Mucosa of gallbladder (tissue), 1 donor: Measurements from ENCODE around the gene MSRB1. TPM values are rescaled to one million over a fixed set of nuclear protein-coding genes. Genes with fewer than 3 reads are reported as not detected.

ENCODE experiments used
- DNase-seq: peaks from one replicate; pipeline ENCODE4 v3.0.0-alpha.2; 2020; ENCODE audit warnings: low spot score
- total RNA-seq: library from RNA; stranded (reverse); gene quantifications from one replicate; pipeline ENCODE4 v1.2.1, GENCODE V29; 2021
- donor health status: DM: no; HTN: no; CAD: no.

Gene MSRB1
- total RNA-seq, result 41.2 TPM

- DNase-seq, result peak; percentile 100
These were observed at the start of gene MSRB1 for GRCh38 chr16:1942810-1943726. TSS of gene MSRB1 (minus strand) at chr16:1943199. CDS start at chr16:1943156, 43 bp downstream.

DNA sequence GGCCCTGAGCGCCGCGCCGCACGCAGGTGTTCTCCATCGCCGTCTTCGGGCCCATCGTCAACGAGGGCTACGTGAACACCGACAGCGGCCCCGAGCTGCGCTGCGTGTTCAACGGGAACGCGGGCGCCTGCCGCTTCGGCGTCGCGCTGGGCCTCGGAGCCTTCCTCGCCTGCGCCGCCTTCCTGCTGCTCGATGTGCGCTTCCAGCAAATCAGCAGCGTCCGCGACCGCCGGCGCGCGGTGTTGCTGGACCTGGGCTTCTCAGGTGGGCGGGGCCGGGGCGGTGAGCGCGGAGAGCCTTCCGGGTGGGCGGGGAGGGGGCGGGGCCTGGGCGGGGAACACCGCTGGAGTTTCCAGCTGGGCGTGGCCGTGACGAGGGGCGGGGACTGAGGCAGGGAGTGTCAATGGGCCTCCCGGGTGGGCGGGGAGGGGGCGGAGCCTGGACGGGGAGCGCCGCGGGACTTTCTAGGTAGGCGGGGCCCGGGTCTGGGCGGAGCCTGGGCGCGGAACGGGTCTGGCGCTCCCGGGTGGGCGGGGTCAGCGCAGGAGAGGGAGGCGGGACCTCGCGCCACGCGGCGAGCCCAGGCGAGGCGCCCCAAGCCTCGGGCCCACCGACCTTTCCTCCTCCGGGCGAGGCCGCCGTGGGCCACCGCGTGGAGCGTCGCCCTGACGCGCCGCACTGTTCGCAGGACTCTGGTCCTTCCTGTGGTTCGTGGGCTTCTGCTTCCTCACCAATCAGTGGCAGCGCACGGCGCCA lies 49.1 kb upstream of the MSRB1 start:
- DNase-seq, result peak; percentile 97

- no peak for DNase-seq
These were observed 48.6 kb upstream of the MSRB1 start for GRCh38 chr16:1991588-1991947.

DNA sequence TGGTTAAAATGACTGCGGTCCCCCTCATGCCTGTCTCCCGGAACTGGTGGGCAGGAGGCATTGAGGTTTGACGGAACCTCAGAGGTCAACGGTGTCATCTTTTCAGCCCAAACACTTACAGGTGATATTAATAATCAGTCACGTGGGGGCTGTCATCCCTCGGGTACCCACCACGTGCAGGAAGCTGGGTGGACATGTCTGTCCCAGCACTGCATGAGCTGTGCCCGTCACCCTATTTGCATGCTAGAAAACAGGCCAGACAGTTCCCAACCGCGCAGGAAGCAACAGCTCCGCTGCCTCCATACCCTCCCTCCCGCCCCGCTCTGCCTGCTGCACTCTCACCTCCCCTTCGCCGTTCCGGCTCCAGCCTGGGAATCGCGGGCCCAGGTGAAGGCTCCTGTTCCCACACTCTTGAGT lies 48.1 kb upstream of the MSRB1 start:
- no peak for DNase-seq

- DNase-seq, result no peak
These were observed 47.5 kb upstream of the MSRB1 start for GRCh38 chr16:1990351-1991134.

DNA sequence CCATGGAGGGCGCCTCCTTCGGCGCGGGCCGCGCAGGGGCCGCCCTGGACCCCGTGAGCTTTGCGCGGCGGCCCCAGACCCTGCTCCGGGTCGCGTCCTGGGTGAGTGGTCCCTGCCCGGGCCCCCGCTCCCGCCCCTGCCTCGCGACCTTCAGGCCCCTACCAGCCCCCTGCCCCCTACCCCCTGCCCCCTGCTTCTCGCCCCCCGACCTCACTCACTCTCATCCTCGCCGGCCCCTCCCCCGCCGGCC lies 47.0 kb upstream of the MSRB1 start:
- DNase-seq, result no peak

DNA sequence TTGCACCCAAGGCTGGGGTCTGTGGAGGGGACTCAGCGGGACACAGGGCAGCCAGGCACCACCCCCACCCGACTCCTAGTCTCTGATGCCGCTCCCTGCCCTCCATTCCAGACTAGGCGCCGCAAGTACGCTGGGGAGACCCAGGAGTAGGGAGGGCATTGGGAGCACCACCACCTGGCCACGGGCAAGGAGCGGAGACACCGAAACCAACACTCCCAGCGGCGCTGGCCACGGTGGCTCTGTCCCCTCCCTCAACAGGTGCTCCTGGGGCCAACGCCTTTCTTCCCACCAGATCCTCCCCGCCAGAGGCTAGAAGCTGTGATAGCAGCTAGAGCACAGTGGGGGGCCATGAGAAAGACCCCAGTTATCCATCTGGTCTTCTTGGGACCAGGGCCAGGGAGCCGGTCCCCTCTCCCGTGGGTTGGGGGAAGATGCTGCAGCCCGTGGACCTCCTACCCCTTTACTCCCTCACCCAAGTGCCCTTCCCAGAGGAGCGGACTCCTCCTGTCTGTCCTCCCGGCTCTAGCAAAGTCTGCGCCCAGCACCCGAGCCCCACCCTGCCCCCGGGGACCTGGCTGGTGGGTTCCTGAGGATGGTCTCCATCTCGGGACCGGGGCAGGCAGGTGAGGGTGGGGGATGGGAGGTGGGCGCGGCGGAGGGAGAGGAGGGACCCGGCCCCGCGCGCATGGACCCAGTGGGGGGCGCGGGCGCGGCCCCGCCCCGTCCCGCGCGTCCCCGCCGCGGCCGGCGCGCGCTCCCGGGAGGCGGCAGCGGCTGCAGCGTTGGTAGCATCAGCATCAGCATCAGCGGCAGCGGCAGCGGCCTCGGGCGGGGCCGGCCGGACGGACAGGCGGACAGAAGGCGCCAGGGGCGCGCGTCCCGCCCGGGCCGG lies 46.5 kb upstream of the MSRB1 start, which contains the start of gene SYNGR3:
Gene SYNGR3, plus strand, starts transcription at position 762 of the 892 bp plus-strand sequence. CDS start 133 bp downstream, outside the sequence.
- no peak for DNase-seq

DNA sequence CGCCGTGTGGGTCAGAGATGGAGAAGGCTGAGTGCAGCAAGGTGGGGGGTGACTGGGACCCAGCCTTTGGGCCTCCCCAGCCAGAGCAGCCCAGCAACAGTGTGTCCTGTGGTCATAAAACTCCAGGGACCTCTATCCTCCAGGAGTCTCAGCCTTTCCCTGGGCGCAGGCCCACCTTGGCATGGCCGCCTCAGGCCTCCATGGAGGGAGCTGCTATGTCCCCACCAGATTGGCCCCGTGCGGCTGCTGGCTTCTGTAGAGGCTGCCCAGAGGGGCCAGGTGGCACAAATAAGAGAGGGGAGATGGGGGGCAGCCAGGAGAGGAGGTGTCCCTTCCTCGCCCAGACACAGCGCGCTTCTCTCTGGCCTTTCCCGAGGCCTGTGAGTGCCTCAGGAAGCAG lies 44.2 kb upstream of the MSRB1 start:
- no peak for DNase-seq

DNA sequence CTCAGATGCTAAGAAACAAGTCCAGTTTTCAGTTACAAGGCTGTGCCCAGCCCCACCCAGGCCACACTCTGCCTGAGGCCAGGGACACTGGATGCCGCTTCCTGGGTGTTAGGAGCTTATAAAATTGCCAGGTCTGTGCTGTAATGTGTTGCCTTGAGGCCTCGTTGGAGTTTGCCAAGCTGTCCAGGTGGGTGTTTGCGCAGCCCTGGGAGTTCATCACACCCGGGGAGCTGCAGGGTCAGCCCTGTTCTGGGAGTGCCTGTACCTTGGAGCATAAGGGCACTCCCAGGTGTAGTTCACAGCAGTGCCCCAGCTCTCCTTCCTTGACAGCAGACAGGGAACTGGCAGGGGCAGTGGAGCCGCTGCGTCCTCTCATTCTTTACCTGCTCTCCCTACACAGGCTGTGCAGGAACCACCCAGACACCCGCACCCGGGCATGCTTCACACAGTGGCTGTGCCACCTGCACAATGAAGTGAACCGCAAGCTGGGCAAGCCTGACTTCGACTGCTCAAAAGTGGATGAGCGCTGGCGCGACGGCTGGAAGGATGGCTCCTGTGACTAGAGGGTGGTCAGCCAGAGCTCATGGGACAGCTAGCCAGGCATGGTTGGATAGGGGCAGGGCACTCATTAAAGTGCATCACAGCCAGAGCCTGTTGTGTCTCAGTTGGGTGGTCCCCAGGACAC lies 42.6 kb upstream of the MSRB1 start:
- DNase-seq, result no peak

DNA sequence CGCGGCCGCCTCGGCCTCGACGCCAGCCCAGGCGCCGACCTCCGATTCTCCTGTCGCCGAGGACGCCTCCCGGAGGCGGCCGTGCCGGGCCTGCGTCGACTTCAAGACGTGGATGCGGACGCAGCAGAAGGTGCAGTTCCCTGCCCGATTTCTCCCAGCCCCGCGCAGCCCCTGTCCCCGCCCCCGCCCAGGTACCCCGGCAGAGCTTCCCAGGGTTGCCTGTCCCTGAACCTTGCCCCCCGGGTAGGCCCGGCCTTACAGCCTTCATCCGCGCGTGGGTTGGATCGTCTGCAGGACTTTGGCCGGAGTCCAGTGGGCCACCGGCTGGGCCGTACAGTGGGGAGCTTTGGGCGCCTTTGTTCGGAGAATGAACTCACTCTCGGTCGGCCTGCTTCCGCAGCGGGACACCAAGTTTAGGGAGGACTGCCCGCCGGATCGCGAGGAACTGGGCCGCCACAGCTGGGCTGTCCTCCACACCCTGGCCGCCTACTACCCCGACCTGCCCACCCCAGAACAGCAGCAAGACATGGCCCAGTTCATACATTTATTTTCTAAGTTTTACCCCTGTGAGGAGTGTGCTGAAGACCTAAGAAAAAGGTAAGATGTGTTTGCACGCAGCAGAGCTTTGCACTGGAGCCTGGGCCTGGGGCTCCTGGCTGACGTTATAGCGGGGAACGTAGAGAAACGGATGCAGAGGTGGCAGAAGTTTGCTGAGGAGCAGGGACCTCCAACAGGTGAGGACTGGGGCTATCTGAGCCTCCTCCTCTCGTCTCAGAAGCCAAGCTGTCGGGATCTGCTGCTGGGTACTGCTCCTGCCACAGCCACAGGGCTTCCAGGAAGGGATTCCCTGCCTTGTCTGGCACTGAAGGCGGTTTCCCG lies 41.6 kb upstream of the MSRB1 start:
- DNase-seq, result no peak

GRCh38 chr16:1983544-1984346 lies 40.7 kb upstream of the MSRB1 start, which contains the start of gene GFER:
TSS of gene GFER (plus strand) at chr16:1984193. CDS start at chr16:1984219, 26 bp downstream.
- peak; percentile 90 for DNase-seq

DNA sequence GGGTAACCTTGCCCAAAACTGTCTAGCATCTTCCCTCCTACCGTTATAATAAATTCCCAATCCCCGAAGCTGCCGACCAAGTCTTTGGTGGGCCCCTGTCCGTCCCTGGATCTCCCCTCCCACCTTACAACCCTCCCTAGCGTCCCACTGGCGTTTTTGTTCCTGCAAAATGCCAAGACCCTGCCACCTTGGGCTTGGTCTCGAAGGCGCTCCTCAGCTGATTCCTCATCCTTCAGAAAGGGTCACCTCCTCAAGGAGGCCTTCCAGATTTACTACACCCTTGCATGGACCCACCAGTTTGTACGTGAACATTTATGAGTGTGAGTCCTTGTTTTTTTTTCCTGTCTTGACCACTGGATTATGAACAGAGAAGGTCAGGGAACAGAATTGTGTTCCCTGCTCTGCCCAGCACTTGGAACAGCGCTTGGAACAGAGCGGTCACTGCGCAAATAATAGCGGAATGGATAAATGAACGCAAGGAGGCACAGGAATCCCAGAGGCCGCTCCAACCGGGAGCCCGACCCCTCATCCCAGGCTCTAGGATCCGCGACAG lies 40.1 kb upstream of the MSRB1 start:
- DNase-seq, result no peak

GRCh38 chr16:1982013-1982433 lies 39.0 kb upstream of the MSRB1 start:
- no peak for DNase-seq

DNA sequence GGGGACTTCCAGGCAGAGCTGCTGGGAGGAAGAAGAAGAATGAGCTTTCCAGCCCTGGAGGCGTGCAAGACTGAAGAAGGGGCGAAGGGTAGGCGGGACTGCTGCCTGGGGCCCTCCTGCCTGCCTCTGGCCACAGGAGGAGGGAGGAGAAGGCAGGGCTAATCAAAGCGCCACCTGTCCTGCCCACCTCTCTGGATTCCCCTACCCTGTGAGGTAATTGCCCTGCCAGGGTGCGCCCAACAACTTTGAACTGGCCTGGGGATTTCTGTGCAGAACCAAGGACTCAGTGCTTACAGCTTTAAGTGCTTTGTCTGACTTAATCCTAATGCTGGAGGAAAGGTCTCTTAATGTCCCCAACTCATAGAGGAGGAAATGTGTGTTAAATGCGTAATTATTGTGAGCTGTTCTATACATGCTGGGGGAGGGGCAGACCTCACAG lies 38.4 kb upstream of the MSRB1 start, which contains the start of gene NOXO1:
Gene NOXO1, minus strand, starts transcription at position 72 of the 439 bp plus-strand sequence. CDS start 290 bp downstream, outside the sequence.
- DNase-seq, result no peak

DNA sequence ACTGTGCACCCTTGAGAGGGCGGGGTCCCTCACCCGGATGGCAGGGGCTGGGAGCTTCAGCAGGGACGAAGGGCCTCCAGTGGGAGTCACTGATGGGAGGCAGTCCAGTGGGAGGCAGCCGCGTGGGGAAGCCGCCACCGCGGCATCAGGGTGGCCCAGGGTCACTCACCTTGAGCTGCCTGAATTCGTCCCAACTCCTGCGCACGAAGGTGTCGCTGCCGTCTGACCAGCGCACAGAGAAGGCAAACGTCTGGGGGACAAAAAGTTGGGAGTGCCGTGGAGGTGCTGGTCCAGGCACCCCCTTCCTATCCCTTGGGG lies 37.7 kb upstream of the MSRB1 start:
- no peak for DNase-seq

DNA sequence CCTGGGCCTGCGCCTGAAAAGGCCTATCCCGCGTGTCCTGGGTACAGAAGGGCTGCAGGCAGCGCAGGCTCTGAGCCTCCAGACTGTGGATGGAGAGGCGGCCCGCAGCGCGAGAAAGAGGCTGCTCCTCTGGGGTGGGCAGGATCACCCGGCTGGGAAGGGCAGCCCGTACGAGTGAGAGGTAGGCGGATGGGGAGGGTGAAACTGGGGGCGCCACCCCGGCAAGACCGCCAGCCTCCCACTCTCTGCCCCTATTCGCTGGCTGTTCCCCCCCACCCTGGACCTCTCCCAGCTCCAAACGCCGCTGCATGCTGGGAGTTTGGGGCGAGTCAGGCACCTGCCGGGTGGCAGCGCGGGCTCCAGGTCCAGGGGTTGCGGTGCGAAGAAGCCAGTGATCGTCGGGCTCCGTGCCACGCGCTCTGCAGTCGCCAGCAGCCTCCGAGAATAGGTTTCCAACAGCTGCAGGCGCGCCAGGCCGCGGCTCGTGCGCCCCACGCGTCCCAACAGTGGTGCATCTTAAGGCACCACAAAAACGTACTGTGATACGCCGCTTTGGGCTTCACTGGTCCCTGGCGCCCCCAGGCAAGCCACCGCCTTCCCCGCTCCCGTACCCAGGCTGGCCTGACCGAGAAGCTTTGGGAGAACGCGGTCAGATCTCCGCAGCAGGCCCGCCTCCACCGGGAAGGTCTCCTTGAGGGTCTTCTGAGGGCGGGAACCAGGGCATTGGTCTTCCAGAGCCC lies 37.2 kb upstream of the MSRB1 start:
- DNase-seq, result no peak

DNA sequence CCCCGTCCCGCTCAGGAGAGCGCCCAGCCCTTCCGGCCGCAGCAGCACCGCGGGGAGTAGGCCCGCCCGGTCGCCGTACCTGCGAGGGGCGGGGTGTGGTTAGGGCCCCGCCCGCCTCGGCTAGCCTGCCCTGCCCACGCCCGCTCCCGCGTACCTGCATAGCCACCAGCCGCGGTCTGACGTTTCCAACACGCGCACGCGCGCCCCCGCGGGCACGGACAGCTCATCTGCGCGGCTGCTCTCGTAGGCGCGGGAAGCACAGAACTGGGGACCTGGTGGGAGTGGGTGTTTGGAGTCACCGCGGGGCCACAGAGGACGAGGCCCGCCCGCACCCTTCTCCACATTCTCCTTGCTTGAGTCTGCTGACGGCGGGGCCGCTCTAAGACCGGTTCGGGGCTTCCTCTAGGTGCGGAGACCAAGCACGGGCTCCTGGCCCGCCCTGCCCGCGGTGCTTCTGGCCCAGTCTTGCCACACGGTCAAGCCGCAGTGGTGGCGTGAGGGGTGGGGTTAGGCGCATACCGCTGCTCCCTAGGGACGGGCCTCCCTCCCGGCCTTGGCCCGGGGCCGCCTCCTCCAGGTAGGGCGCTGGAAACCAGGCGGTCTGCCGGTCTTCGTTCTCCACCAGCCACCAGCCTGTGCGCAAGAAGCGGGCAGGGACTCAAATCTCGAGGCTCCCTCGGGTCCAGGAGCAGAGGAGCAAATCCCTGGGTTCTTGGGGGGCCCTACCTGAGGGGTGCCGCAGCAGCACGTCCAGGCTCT lies 36.5 kb upstream of the MSRB1 start:
- peak; percentile 76 for DNase-seq
